Vagina (tissue), 2 donors: Measurements from ENCODE around the gene PTPRG. TPM values are rescaled to one million over a fixed set of nuclear protein-coding genes. Genes with fewer than 3 reads are reported as not detected.

Source experiments
- DNase-seq, 2 donors: peaks; one replicate each; pipeline ENCODE4 v3.0.0-alpha.2; 2017; ENCODE audit errors: extremely low spot score in 2 of 2
- H3K27ac ChIP-seq: fragments of 200-600 bp; sonication (generic); one replicate; pipeline ENCODE4 v1.5.1; 2019
- H3K27me3 ChIP-seq: fragments of 200-600 bp; sonication (generic); one replicate; pipeline ENCODE4 v1.5.1; 2019
- H3K36me3 ChIP-seq, 2 donors: fragments of 200-600 bp; sonication (generic); one replicate each; pipeline ENCODE4 v1.5.1; 2017 to 2019
- H3K4me1 ChIP-seq: fragments of 200-600 bp; sonication (generic); one replicate; pipeline ENCODE4 v1.5.1; 2019
- H3K4me3 ChIP-seq, 2 donors: fragments of 200-600 bp; sonication (generic); 1 replicate in 1 of 2; 2 replicates in 1 of 2; pipeline ENCODE4 v1.5.1; 2016 to 2019
- H3K9me3 ChIP-seq: fragments of 200-600 bp; sonication (generic); one replicate; pipeline ENCODE4 v1.5.1; 2019
- POLR2A ChIP-seq, 2 donors: fragments of 450-650 bp; IDR thresholded peaks; one replicate each; pipeline ENCODE4 v1.6.1; 2017; ENCODE audit warnings: antibody characterized with exemption in 2 of 2, mild to moderate bottlenecking in 2 of 2, moderate library complexity in 2 of 2
- POLR2AphosphoS5 ChIP-seq, 2 donors: sonication (generic); formaldehyde crosslinking; IDR thresholded peaks; one replicate each; pipeline ENCODE4 v1.9.0; 2017; ENCODE audit warnings: antibody characterized with exemption in 2 of 2, mild to moderate bottlenecking in 2 of 2, low read depth in 1 of 2; ENCODE audit not compliant: insufficient read depth in 1 of 2
- intact Hi-C: fragments of 100-400 bp; cut with DNase I; formaldehyde crosslinking; loops from one replicate; pipeline ENCODE4 v1.15.1; 2023
- total RNA-seq: library from RNA; depleted of rRNA; stranded (reverse); fragments of >200 nt; gene quantifications from one replicate; pipeline ENCODE4 v1.2.3, GENCODE V29; 2016
- TF ChIP-seq, protein P1 (sequence below), 3 experiments: fragments of 450-650 bp in 2 of 3; fragments of 200-600 bp in 1 of 3; sonication (generic) in 1 of 3; IDR thresholded peaks; one replicate each; pipeline ENCODE4 v1.5.1; 2017 to 2019; ENCODE audit warnings: antibody characterized with exemption in 3 of 3, mild to moderate bottlenecking in 2 of 3, moderate library complexity in 2 of 3

Gene PTPRG
- total RNA-seq, 1 donor from 2014 or later: 47.6 TPM

DNA sequence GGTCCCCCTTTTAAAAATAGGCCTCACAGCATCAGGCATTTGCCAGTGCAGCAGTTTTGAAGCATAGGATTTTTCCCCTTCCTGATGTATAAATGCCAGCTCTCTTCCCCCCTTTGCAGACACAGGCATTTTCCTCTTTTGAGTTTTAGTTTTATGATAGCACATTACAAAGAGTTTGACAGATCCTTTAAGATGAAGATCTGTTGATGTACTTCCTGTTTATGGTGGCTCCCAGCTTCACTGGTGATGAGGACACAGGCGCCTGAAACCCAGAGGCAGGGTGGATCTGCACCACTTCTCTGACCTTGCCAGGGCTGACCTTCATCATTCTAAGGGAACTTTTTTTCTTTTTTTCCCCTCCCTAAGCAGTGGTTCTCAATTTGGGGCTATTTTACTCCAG is 243.4 kb downstream of the PTPRG start:
- intact Hi-C loops: no loop called here
- Histone ChIP-seq H3K4me3 (no peak overlapping the region), H3K4me1 (peaks cover 33% of the 10 kb centered on the region), H3K9me3 (no peaks in the 10 kb centered on the region), H3K27me3 (no peaks in the 10 kb centered on the region), H3K36me3 (no peaks in the 10 kb centered on the region), H3K27ac (peak overlapping the region; percentile 26)
- no peak for TF ChIP-seq POLR2A (IDR thresholded peaks at IDR 0.05)
- TF ChIP-seq, protein P1, sequence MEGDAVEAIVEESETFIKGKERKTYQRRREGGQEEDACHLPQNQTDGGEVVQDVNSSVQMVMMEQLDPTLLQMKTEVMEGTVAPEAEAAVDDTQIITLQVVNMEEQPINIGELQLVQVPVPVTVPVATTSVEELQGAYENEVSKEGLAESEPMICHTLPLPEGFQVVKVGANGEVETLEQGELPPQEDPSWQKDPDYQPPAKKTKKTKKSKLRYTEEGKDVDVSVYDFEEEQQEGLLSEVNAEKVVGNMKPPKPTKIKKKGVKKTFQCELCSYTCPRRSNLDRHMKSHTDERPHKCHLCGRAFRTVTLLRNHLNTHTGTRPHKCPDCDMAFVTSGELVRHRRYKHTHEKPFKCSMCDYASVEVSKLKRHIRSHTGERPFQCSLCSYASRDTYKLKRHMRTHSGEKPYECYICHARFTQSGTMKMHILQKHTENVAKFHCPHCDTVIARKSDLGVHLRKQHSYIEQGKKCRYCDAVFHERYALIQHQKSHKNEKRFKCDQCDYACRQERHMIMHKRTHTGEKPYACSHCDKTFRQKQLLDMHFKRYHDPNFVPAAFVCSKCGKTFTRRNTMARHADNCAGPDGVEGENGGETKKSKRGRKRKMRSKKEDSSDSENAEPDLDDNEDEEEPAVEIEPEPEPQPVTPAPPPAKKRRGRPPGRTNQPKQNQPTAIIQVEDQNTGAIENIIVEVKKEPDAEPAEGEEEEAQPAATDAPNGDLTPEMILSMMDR (IDR thresholded peaks at IDR 0.05): no peak
- no peak for TF ChIP-seq POLR2AphosphoS5 (IDR thresholded peaks at IDR 0.05; ENCODE audit: insufficient read depth in 1 of 2, low read depth in 1 of 2)
- DNase-seq: no peak

DNA sequence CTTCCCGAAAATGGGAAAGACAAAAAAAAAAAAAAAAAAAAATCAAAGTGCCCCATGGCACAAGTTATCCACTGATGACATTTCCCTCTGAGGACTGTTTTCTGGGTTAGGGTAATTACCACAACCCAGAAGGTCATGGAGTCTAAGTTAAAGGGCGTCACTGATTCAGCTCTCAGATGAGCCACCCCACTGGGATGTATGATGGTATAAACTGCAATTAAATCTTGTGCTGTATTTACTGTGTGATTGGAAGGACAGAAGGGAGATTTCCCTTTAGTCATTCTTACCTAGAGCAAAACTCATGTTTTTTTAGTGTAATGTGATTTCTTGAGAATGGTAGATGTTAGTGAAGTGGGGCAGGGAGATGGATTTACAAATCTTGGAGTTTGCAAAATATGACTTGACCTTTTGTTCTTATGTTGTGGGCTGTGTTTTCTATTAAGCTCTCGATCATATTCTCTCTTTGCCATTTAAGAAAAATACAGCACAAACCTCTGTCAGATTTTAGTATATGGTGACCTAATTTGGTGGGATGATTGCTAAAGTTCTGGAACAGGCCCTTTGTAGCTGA is 244.2 kb downstream of the PTPRG start:
- Histone ChIP-seq H3K9me3 (no peaks in the 10 kb centered on the region), H3K4me1 (peaks cover 42% of the 10 kb centered on the region), H3K27me3 (no peaks in the 10 kb centered on the region), H3K27ac (peak overlapping the region; percentile 26), H3K4me3 (no peak overlapping the region), H3K36me3 (no peaks in the 10 kb centered on the region)
- intact Hi-C loops: no loop called here
- TF ChIP-seq POLR2AphosphoS5 (IDR thresholded peaks at IDR 0.05; ENCODE audit: insufficient read depth in 1 of 2, low read depth in 1 of 2) (no peak), POLR2A (IDR thresholded peaks at IDR 0.05) (no peak)
- TF ChIP-seq, protein P1 (IDR thresholded peaks at IDR 0.05): no peak
- DNase-seq: no peak

DNA sequence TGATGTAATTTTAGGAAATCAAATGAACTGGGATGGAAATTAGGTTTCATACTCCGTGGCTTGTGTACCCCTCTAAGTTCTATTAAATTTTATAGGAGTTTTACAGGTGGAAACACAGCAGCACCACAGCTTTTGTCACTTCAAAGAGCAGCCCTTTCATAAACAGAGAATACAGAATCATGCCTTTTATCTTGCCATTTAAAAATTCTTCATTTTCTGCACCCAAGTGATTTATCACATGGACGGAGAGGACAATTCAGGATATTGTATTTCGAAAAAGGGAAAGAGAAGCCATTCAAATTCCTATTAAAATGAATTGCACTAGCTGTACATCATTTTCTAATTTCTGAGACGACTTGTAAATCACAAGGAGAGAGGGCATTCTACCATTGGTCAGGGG is 245.4 kb downstream of the PTPRG start:
- H3K9me3 ChIP-seq: no peaks in the 10 kb centered on the region
- peaks cover 45% of the 10 kb centered on the region for H3K4me1 ChIP-seq
- H3K36me3 ChIP-seq: no peaks in the 10 kb centered on the region
- TF ChIP-seq POLR2AphosphoS5 (IDR thresholded peaks at IDR 0.05; ENCODE audit: insufficient read depth in 1 of 2, low read depth in 1 of 2): no peak
- no peak for TF ChIP-seq POLR2A (IDR thresholded peaks at IDR 0.05)
- TF ChIP-seq, protein P1 (IDR thresholded peaks at IDR 0.05): no peak
- no peak overlapping the region for H3K4me3 ChIP-seq
- H3K27me3 ChIP-seq: no peaks in the 10 kb centered on the region
- intact Hi-C loops: no loop called here
- H3K27ac ChIP-seq: no peak overlapping the region
- no peak for DNase-seq

DNA sequence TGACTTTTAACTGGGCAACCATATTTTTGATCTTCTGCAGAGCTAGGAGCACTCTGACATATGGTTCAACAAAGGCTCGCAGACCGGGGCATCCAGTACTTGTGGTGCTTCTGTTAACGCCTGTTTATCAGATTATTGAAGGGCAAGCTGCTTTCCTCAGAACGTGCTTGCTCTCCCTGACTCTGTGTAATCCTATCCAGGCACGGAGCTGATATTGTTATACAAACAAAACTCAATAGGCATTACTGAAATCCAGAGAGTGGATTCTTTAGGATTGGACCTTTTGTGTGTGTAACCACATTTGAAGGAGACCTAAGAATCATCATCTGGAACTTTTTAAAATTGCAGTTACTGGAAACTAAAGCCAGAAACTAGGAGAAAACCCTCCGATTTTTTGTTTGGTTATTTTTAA is 246.5 kb downstream of the PTPRG start:
- intact Hi-C loops: no loop called here
- Histone ChIP-seq H3K27ac (peak overlapping the region; percentile 36), H3K27me3 (no peaks in the 10 kb centered on the region), H3K9me3 (no peaks in the 10 kb centered on the region), H3K4me3 (no peak overlapping the region), H3K4me1 (peaks cover 45% of the 10 kb centered on the region), H3K36me3 (no peaks in the 10 kb centered on the region)
- DNase-seq: no peak
- TF ChIP-seq POLR2A (IDR thresholded peaks at IDR 0.05) (no peak), POLR2AphosphoS5 (IDR thresholded peaks at IDR 0.05; ENCODE audit: insufficient read depth in 1 of 2, low read depth in 1 of 2) (no peak)
- TF ChIP-seq, protein P1 (IDR thresholded peaks at IDR 0.05): no peak

DNA sequence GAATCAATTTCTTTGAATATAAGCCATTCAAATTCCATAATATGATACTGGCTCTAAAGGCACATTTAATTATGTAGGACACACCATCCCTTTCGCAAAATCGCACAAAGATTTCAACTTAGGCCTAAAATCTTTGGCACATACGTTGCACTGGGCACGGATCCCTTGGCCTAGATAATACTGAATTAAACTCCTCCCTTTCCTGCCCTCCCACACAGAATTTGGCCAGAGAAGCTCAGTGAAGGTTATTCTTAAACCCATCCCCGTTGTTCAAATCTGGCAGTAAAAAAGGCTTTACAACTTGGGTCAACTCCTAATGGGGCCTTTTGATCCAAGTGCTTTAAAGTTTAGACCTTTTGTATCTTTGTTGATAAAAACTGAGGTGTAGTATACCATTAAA is 247.2 kb downstream of the PTPRG start:
- no peak for DNase-seq
- Histone ChIP-seq H3K4me3 (no peak overlapping the region), H3K4me1 (peaks cover 45% of the 10 kb centered on the region), H3K27me3 (no peaks in the 10 kb centered on the region), H3K36me3 (no peaks in the 10 kb centered on the region), H3K27ac (peak overlapping the region; percentile 36), H3K9me3 (no peaks in the 10 kb centered on the region)
- TF ChIP-seq, protein P1 (IDR thresholded peaks at IDR 0.05): no peak
- TF ChIP-seq POLR2AphosphoS5 (IDR thresholded peaks at IDR 0.05; ENCODE audit: insufficient read depth in 1 of 2, low read depth in 1 of 2) (peak in 1 of 2 donors; percentile 41), POLR2A (IDR thresholded peaks at IDR 0.05) (no peak)
- intact Hi-C loops: no loop called here
